HG03025 (cell line): Measurements from ENCODE around the gene HDC.

Source experiments
- ATAC-seq: cut with Tn5 transposase; IDR thresholded peaks from one replicate; pipeline ENCODE4 v1.9.1; 2021; ENCODE audit warnings: mild to moderate bottlenecking, moderate library complexity; ENCODE audit not compliant: unreplicated experiment, low FRiP score

The HDC gene

GRCh38 chr15:50228866-50229265 is 36.7 kb downstream of the HDC start:
- ATAC-seq = no peak

GRCh38 chr15:50227076-50227475 is 38.5 kb downstream of the HDC start:
- ATAC-seq = no peak

GRCh38 chr15:50225938-50226337 is 39.6 kb downstream of the HDC start:
- ATAC-seq = no peak

- ATAC-seq = no peak
Observed at GRCh38 chr15:50225057-50225456, 40.5 kb downstream of the HDC start.

- ATAC-seq = no peak
Observed at GRCh38 chr15:50224606-50225005, 40.9 kb downstream of the HDC start.

- no peak for ATAC-seq
Observed at GRCh38 chr15:50222181-50222580, 43.3 kb downstream of the HDC start.

GRCh38 chr15:50219820-50220219 is 45.7 kb downstream of the HDC start:
- no peak for ATAC-seq

GRCh38 chr15:50218691-50219090 is 46.8 kb downstream of the HDC start:
- no peak for ATAC-seq

GRCh38 chr15:50218291-50218690 is 47.2 kb downstream of the HDC start:
- ATAC-seq = no peak

- no peak for ATAC-seq
Observed at GRCh38 chr15:50210462-50211157, 54.9 kb downstream of the HDC start.

GRCh38 chr15:50209809-50210208 is 55.7 kb downstream of the HDC start:
- ATAC-seq = no peak

GRCh38 chr15:50206020-50206419 is 59.5 kb downstream of the HDC start:
- no peak for ATAC-seq

- no peak for ATAC-seq
Observed at GRCh38 chr15:50202003-50202402, 63.5 kb downstream of the HDC start.

- ATAC-seq = no peak
Observed at GRCh38 chr15:50192926-50193620, 72.5 kb downstream of the HDC start.

- no peak for ATAC-seq
Observed at GRCh38 chr15:50192164-50192563, 73.4 kb downstream of the HDC start.
